ENCODE measurements around the gene EVA1C. TPM values are rescaled to one million over a fixed set of nuclear protein-coding genes. Genes with fewer than 3 reads are reported as not detected.
"Not testable (repeated sequence)": the region's sequence is repeated elsewhere in the genome, so short reads cannot be mapped to it uniquely, and the experiment has no call there.

Gene EVA1C
- polyA plus RNA-seq, 3 donors: 7.7 to 59.7 (median 46.8) TPM

DNA sequence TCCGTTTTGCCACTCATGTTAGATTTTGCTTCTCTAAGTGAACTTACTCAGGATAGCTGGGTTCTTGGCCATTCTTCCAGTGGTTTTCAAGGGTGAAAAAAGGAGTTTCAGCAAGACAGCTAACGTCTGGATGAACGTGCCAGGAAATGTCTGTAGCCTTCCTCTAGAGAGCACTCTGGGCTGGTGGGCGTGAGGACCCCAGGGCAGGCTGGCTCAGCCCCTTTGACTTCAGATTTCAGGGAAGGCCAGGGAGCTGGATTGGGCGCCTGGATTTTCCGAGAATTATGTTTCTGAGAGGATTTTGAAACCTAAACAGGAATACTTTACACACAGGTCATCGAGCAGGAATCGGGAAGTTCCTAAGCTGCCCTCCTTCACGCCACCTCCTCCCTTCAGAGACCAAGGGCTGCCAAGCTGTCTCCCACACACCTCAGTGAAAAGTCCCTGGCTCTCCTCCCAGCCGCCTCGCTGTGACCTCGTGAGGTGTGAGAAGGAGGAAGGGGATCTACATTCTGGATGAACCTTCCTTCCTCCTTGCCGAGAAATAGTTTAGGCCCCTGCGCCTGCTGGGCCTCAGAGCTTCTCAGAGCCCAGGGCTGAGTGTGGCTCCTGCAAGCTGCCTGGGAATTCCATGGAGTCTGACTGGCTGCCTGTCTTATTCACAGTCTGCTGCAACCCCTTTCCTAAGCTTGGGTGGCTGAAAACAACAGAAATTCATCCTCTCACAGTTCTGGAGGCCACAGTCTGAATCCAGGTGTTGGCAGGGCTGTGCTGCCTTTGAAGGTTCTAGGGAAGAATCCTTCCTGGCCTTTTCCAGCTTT, 38.6 kb downstream of the EVA1C start:
- H3K27ac ChIP-seq (ENCODE audit: low read depth, low read length): not testable (repeated sequence)
- 43 to 52% (median 43%) methylated on average over 14 of the region's 14 CpGs for WGBS, 3 donors

DNA sequence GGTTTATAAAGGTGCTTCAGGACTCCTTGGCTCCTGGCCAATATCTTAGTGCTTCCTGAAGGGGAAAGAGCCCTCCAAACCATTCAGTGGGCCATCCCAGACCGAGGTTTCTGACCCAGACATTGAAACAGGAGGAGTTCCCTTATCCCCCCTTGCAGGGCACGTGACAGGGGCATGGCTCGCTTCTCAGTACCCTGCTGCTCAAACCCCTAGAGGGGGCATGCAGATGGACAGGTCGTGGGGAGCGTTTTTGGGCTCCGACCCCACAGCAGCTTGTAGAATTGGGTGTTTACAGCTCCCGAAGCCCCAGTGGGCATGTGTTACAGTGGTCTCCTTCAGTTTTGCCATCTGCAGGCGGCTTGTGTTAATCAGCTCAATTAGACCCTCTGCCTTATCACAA, 39.7 kb downstream of the EVA1C start:
- 85 to 94% (median 92%) methylated on average over 8 of the region's 8 CpGs for WGBS, 3 donors
- not testable (repeated sequence) for H3K27ac ChIP-seq (ENCODE audit: low read depth, low read length)

DNA sequence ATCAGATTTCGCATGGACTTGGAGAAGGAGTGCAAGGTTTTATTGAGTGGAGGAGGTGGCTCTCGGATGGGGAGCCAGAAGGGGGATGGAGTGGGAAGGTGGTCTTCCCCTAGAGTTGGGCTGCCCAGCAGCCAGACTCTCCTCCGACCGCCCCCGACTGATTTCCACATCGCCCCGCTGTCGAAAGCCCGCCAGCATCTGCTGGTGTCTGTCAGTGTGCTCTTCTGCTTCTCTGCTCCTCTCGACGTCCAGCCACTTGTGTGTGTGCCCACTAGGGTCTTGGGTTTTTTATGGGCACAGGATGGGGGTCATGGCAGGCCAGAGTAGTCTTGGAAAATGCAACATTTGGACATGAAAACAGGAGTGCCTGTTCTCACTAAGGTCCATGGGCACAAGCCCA, 40.1 kb downstream of the EVA1C start:
- 95 to 98% (median 96%) methylated on average over 11 of the region's 11 CpGs for WGBS, 3 donors
- no peak overlapping the region for H3K27ac ChIP-seq (ENCODE audit: low read depth, low read length)

DNA sequence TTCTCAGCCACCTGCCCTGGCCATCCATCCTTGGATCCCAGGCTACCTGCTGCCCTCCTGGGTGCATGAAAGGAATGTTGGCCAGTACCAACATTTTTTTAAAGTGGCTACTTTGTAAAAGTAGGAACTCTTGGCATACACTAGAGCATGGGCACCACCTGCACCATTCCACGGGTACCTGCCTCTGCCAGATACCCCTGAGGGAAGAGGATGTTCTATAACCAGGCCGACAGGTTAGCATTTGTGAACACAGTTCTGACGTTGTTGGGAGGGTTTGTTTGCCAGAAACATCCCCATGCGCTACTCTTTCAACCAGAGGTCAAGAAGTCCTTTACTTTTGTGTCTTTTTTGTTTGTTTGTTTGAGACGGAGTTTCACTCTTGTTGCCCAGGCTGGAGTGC, 43.0 kb downstream of the EVA1C start:
- no peak overlapping the region for H3K27ac ChIP-seq (ENCODE audit: low read depth, low read length)
- WGBS, 3 donors: 84 to 92% (median 89%) methylated on average over 5 of the region's 5 CpGs

DNA sequence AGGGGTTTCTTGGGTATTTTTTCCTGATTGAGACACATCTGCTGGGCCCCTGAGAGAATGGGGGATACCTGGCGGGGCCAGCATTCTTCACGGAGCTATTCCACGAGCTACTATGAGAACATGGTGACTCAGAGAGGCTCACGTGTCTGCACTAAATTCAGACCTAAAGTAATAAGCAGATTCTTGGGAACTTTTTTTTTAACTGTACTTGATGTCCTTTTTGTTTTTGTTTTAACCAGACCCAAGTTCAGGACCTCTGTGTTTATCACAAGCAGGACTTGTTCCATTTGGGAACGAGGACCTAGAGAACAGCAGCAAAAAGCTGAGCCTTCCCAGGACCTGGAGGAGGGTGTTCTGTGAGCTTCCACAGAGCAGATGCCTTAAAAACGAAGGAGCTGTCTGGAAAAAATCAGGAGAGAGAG, 44.0 kb downstream of the EVA1C start:
- H3K27ac ChIP-seq (ENCODE audit: low read depth, low read length): peak overlapping the region; percentile 58
- 53 to 71% (median 62%) methylated on average over 6 of the region's 6 CpGs for WGBS, 3 donors

DNA sequence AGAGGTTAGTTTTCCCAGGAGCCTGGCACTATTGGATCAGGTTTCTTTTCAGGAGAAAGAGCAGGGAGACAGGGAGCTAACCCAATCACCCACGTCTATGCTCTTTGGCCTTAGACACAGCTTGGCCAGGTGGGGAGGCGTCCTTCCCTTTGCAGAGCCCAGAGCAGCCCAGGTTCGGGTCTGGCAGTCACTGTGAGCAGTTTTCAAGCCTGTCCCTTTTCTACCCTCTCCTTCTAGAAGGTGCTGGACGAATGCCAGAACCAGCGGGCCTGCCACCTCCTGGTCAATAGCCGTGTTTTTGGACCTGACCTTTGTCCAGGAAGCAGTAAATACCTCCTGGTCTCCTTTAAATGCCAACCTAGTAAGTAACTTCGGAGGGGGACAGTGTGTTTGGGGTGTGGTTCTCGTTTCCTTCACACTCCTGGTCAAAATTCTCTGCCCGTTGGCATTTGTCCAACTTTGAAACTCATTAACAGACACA, 44.9 kb downstream of the EVA1C start:
- peak overlapping the region; percentile 32 for H3K27ac ChIP-seq (ENCODE audit: low read depth, low read length)
- 18 to 49% (median 43%) methylated on average over 9 of the region's 9 CpGs for WGBS, 3 donors

DNA sequence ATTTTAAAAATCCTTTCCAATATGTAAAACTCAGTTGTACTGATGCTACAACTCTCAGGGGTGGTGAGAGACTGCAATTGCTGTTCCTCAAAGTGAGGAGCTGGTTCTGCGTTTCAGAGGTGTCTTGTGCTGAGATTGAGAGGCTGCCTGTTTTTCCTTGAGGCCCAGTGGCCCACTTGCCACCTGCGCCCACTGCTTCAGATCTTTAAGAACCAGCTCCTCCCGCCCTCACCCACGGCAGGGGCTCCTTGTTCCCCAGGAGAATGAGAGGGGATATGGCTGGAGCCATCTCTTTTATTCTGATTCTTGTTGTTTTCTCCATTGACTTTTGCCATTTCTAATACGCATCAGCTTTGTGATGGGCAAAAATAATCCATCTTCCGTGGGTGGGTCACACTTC, 45.5 kb downstream of the EVA1C start:
- no peak overlapping the region for H3K27ac ChIP-seq (ENCODE audit: low read depth, low read length)

DNA sequence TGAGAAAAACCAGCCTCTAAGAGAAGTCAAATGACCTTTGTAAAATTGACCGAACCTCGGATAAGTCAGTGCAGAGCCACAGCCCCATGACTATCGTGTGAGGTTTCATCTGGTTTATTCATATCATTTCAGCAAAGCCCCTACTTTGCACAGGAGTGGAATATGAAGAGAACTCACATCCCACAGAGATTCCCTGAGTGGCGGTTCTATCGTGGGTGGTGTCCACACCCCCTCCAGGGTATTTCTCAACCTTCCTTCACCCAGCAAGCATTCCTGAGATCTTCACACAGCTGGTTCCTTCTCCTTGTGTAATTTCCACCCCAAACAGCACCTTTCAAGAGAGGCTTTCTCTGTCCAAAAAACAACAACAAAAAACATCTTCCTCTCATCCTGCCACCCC, 47.5 kb downstream of the EVA1C start:
- no peak overlapping the region for H3K27ac ChIP-seq (ENCODE audit: low read depth, low read length)
- 66 to 75% (median 75%) methylated on average over 5 of the region's 5 CpGs for WGBS, 3 donors

More for the DNA sequence above, 45.5 kb downstream of the EVA1C start:
- WGBS, 3 donors: 88 to 91% (median 88%) methylated on average over 6 of the region's 6 CpGs

DNA sequence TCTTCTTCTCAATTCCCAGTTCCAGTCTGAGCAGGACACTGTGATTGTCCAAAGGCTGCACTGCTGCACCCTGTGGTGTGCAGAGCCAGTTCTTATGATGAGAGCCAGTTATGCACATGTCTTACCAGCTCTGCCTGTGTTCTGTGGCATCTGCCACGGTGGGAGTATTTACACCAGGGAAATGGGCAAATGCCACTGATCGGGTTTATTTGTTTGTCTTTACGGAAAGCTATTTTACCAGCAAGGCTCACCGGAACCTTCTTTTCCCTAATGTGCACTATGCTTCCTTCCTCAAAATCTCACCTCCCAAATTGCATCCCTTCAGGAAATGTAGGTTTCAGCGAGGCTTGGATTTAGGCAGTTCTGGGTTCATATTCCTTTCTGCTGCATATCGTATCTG, 49.0 kb downstream of the EVA1C start:
- WGBS, 3 donors: 82 to 90% (median 83%) methylated on average over 6 of the region's 6 CpGs

DNA sequence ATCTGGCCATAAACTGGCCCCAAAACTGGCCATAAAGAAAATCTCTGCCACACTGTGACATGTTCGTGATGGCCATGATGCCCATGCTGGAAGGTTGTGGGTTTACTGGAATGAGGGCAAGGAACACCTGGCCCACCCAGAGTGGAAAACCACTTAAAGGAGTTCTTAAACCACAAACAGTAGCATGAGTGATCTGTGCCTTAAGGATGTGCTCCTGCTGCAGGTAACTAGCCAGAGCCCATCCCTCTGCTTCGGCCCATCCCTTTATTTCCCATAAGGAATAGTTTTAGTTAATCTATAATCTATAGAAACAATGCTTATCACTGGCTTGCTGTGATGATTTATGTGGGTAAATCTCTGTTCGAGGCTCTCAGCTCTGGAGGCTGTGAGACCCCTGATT, 50.1 kb downstream of the EVA1C start:
- not testable (repeated sequence) for H3K27ac ChIP-seq (ENCODE audit: low read depth, low read length)
- WGBS, 3 donors: 87 to 94% (median 92%) methylated on average over 3 of the region's 3 CpGs

More for the DNA sequence above, 49.0 kb downstream of the EVA1C start:
- H3K27ac ChIP-seq (ENCODE audit: low read depth, low read length): no peak overlapping the region

DNA sequence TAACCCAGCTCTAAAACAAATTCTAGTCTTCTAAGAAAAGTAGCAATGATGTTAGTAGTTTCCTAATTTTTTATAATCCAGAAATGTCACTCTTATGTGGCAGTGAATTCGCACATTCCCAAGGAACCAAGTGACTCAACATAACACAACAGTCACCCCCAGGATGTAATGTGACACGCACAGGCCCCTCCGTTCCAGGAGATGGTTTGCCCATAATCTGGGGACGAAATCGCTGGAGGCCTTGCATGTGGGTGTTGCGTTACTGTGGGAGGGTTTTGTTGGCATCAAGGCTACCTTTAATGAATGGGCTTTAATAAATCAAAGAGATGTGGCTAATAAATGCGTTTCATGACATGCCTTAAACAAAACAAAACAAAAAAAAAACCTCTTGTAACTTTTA, 50.9 kb downstream of the EVA1C start:
- 75 to 85% (median 84%) methylated on average over 7 of the region's 7 CpGs for WGBS, 3 donors

DNA sequence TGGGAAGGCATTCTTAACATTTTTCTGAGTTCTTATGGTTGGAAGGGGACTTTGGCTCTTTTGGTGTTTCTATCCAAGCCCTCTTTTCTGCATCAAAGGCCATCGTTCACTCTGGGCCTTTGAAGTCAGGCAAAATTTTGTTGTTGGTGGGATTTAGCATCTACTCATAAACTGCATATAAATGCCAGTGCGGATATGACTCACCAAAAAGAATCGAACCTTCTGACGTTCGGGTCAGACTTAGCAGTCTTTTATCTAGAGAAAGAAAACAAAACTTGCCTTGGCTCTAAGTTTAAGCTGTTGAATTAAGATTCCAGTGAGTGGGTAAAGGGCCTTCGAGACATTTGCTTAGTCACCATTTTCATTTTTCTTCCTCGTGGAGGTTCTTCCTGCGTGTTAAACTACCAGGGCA, 51.4 kb downstream of the EVA1C start:
- H3K27ac ChIP-seq (ENCODE audit: low read depth, low read length): no peak overlapping the region
- WGBS, 3 donors: 73 to 78% (median 75%) methylated on average over 8 of the region's 8 CpGs

More for the DNA sequence above, 50.9 kb downstream of the EVA1C start:
- no peak overlapping the region for H3K27ac ChIP-seq (ENCODE audit: low read depth, low read length)

DNA sequence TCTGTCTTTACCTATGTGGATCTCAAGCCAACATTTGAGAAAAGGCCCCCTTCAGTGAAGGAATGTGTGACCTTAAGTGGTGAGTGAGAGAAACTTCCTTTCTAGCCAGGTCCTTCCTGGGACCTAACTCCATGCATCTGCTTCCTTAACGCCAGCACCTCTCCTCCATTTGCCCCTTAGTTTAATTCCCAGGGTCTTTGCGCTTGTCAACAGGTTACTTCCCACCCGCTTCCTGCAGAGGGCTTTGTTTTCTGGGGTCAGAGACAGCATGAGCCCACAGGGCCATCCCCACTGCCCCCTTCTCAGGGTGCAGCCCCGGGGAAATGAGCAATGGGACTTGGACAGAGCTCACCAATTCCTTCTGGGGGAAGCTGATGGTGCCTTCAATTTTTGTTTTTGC, 54.8 kb downstream of the EVA1C start:
- no peak overlapping the region for H3K27ac ChIP-seq (ENCODE audit: low read depth, low read length)
- 85 to 92% (median 88%) methylated on average over 4 of the region's 4 CpGs for WGBS, 3 donors

DNA sequence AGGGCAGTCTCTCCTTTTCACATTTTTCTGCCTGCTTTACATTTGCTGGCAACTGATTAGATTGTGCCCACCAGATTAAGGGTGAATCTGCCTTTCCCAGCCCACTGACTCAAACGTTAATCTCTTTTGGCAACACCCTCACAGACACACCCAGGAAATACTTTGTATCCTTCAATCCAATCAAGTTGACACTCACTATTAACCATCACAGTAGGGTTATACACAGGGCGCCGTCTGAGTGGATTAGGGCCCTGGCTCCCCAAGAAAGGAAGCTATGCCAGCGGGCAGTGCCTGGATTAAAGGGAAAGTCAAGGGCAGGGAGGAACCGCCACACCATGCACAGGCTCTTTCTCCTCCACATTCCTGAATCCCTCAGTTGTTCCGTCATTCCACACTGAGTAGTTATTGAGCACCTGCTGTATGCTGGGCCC, 56.2 kb downstream of the EVA1C start:
- H3K27ac ChIP-seq (ENCODE audit: low read depth, low read length): no peak overlapping the region
- 75 to 84% (median 81%) methylated on average over 6 of the region's 6 CpGs for WGBS, 3 donors

DNA sequence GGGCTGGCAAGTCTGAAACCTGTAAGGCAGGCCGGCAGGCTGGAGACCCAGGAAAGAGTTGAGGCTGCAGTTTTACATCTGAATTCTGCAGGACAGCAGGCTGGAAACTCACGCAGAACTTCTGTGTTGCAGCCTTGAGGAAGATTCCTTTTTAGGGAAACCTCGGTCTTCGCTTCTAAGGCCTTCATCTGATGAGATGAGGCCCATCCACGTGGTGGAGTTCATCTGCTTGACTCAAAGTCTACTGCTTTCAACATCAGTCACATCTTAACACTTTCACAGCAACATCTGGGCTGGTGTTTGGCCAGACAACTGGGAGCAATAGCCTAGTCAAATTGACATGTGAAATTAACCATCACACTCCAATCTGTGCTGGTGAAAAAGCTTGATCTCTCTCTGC, 57.1 kb downstream of the EVA1C start:
- WGBS, 3 donors: 81 to 91% (median 90%) methylated on average over 5 of the region's 5 CpGs
- H3K27ac ChIP-seq (ENCODE audit: low read depth, low read length): no peak overlapping the region

DNA sequence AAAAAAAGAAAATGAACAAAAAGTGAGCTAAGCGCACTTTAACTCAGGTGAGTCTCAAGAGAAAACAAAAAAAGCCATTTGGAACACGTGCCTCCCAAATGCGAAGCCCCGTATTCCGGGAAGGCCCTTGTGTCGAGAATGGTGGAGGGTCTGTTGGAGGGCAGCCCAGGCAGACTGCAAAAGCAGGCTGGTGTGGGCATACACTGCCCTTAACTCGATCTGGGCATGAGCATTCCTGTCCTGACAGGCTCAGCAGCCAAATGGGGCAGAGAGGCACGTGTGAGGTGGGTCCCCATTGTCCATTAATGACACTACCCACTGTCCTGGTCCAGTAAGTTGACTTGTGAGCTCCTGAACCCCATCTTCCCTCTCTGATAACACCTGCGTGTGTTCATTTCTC, 57.7 kb downstream of the EVA1C start:
- H3K27ac ChIP-seq (ENCODE audit: low read depth, low read length): no peak overlapping the region
- WGBS, 3 donors: 92 to 95% (median 93%) methylated on average over 9 of the region's 9 CpGs

DNA sequence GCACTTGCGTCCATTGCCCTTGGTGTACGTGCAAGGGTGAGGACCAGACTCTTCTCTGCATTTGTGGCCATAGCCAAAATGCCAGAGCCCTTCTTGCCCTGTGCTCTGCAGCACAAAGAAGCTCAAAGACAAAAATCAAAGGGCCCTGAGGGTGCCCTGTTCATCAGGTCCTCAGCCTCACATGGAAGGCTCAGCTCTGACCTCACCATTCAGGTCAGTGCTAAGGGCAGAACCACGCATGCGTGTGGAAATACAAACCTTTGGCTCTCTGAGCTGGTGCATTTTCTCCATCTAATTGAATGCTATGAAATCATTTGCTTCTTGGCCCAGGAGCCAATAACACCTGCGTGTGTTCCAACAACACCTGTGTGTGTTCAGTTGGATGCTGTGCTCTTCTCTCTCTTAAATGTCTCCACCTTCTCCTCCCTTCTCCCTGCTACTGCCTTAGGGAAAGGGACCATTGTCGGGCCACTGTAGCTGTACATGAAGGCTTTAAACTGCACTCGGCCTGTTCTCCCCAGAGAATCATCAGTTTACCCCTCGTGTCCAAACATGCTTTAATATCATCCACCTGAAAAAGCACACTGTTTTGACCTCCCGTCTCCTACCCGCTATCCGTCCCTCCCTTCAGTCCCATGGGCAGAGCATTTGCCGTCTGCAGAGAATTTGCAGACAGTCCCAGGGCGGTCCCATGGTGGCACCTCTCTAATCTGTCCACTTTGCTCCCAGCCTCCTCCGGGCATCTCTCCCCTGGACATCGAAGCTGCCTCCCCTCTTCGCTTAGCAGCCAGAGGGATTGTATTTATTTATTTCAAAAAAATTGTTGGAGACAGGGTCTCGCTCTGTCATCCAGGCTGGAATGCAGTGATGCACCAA, 60.6 kb downstream of the EVA1C start:
- H3K27ac ChIP-seq (ENCODE audit: low read depth, low read length): no peak overlapping the region
- 90 to 96% (median 96%) methylated on average over 17 of the region's 17 CpGs for WGBS, 3 donors

DNA sequence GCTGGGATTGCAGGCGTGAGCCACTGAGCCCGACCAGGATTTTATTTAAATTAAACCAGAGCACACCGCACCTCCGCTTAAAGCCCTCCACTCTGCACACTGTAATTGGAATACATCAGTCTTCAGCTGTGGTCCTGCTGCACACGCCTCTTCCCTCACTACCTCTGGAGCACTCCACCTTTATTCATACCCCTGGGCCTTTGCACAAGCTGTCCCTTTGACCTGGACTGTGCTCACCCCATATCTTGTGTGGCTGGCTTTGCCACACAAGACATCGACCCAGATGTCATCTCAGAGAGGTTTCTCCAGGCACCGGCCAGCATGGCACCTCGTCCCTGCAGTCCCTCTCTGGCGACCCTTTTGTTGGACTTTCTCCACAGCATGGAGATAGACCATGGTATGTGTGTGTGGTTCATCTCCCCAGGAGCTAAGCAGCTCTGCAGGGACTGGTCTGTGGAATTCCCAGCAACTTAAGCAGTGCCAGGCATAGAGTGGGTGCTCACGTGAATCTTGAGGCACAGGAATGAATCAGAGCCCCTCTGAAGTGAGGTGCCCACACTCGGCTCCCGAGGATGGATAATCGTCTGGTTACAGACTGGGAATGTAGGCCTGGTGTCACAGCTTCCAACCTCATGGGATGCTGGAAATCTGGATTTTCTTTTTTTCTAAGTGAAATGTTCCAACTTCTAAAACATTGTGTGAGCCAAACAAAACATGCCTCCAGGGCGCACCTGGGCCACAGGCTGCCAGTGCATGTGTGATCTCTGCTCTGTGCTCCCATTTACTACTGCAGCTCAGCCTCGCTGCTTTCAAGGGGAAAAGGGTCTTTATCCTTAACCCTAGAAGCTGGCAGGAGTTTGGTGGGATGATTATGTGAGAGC, 61.9 kb downstream of the EVA1C start:
- no peak overlapping the region for H3K27ac ChIP-seq (ENCODE audit: low read depth, low read length)
- 91 to 95% (median 92%) methylated on average over 15 of the region's 15 CpGs for WGBS, 3 donors
